Choroid plexus epithelial cell (primary cell): ENCODE results near the gene POLR1D.

Experiments
- DNase-seq: peaks from one replicate; pipeline ENCODE4 v3.0.0-alpha.2; 2010; ENCODE audit warnings: low read depth
- H3K4me3 ChIP-seq: 2 replicates; pipeline ENCODE4 v1.5.1; 2011; ENCODE audit warnings: low read depth, mild to moderate bottlenecking, control low read depth, low read length, moderate library complexity
- TF ChIP-seq, protein P1 (sequence below): conservative IDR thresholded peaks from 2 replicates; pipeline ENCODE4 v1.5.1; 2011; ENCODE audit warnings: low read depth, mild to moderate bottlenecking, control low read depth, inconsistent platforms, low read length, moderate library complexity

Gene POLR1D

DNA sequence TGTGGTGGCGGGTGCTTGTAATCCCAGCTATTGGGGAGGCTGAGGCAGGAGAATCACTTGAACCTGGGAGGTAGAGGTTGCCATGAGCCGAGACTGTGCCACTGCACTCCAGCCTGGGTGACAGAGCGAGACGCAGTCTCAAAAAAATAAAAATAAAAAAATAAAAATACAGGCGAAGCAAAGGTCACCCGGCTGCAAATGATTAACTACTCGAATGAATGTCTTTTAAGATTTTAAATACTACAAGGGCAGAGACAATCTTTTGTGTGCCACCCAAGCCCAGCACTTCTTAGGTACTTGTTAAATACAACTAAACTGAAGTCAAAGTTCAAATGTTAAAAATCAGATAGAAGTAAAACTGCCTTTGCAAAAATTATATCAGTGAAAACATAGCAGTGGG, 8.1 kb upstream of the POLR1D start:
- no peak overlapping the region for H3K4me3 ChIP-seq
- no peak for DNase-seq

DNA sequence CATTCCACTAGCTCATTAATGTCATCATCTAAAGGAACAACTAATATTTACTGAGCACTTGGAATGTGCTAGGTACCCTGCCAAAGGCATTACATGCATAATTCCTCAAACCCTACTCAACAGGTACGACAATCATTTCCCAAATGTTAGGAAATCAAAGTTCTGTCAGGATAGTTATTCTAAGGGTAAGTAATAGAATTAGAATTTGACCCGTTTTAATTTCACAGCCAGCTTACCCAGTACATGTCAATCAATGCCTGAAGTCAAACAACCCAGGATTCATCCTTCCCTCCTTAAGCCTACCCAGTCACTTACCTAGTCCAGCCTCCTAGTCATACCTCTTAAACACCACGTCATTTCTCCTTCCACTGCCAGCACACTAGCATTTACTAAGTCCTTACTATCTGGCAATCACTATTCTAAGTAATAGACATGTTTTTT, 3.8 kb upstream of the POLR1D start:
- DNase-seq: no peak
- no peak overlapping the region for H3K4me3 ChIP-seq
- TF ChIP-seq, protein P1, sequence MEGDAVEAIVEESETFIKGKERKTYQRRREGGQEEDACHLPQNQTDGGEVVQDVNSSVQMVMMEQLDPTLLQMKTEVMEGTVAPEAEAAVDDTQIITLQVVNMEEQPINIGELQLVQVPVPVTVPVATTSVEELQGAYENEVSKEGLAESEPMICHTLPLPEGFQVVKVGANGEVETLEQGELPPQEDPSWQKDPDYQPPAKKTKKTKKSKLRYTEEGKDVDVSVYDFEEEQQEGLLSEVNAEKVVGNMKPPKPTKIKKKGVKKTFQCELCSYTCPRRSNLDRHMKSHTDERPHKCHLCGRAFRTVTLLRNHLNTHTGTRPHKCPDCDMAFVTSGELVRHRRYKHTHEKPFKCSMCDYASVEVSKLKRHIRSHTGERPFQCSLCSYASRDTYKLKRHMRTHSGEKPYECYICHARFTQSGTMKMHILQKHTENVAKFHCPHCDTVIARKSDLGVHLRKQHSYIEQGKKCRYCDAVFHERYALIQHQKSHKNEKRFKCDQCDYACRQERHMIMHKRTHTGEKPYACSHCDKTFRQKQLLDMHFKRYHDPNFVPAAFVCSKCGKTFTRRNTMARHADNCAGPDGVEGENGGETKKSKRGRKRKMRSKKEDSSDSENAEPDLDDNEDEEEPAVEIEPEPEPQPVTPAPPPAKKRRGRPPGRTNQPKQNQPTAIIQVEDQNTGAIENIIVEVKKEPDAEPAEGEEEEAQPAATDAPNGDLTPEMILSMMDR: no peak

More for the DNA sequence above, 8.1 kb upstream of the POLR1D start:
- TF ChIP-seq, protein P1: no peak

DNA sequence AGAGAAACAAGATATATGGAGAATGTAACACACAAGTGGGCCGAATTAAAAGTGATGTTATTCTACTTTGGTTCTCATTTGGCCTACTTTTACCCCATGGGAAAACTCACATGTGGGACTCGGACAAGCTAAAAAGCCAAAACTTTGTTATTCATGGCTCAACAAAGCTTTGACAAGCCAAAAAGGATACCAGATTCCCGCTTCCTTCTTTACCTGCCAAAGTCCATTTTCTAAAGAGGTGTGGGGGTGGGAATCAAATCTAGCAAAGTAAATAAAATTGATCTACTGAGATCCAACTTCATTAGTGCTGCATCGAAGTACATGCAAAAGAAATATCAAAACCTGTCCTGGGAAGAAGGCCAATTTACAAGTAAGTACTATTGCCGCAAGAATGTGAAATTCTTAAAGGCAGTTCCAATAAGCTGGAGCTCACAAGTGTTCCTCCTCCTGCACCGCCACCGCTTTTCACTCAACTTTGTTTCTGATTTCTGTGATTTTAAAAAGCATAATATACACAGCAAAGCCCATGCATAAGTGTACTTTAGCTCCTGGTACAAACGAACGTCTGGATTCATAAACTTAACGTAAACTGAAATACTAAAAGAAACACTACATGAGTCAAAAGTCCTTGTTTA, 2.5 kb upstream of the POLR1D start:
- TF ChIP-seq, protein P1: no peak
- DNase-seq: peak; percentile 76
- H3K4me3 ChIP-seq: peak overlapping the region; percentile 91

DNA sequence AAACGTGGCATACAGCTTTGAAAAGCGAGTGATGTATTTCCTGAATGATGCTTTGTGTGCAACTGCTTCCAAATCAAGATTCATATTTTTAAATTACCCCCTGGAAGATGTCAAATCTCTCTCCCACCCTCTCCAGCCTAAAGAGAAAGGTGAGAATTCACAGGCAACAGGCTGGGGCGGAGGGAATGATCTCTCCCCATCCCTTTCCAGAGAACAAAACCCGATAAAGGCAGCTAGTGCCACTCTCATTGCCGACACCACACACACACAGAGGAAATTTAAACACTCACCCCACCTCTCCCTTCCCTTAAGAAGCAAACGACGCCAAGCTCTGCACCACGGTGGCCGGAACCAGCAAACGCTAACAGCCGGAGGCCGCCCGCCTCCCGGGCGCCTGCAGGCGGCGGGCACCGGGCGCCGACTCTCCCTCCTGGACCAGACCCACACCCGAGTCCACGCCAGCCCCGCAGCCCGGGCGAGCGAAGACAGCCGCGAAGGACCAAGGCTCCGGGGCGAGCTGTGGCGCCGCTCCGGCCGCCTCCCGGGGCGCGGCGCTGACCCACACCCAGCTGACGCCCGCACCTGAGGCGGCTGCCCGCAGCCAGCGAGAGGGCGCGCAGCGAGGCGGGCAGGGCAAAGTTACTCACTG, 1.8 kb upstream of the POLR1D start:
- peak overlapping the region; percentile 91 for H3K4me3 ChIP-seq
- TF ChIP-seq, protein P1: no peak
- peak; percentile 39 for DNase-seq

DNA sequence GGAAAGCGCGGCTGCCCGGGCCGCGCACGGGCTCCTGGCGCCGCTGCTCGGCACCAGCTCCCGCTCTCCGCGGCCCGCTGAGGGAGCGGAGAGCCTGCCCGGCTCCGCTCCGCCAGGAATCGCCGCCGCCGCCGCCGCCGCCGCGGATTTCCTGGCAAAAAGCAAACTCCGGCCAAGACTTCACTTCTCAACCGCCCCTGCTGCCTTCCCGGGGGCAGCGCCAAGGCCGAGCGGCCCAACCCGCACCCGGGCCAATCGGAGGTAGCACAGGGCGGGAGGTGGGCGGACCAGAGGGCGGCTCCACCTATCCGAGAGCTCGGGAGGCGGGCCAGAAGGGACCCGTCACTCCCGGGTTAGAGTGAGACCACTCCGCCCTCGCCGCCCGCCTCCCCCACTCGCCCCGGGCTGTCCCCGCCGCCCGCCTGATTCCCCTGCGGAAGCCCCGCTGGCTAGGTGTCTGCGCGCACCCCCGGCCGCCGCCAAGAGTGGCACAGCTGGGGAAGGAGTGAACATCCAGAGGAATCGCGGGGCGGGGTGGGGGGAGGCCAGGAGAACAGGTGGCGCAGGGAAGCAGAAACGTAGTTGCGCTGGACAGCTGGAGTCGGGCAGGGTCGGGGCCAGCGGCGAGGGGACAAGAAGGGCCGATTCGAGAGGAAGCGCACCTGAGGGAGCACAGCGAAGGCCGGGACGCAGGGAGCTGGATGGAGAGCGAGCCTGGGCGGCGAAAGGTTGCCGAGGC, 1.1 kb upstream of the POLR1D start, which contains the start of gene LNX2:
Gene LNX2, minus strand, starts transcription at position 153 of the 739 bp plus-strand sequence. CDS start 38,826 bp downstream, outside the sequence.
- DNase-seq: peak; percentile 98
- TF ChIP-seq, protein P1: no peak

DNA sequence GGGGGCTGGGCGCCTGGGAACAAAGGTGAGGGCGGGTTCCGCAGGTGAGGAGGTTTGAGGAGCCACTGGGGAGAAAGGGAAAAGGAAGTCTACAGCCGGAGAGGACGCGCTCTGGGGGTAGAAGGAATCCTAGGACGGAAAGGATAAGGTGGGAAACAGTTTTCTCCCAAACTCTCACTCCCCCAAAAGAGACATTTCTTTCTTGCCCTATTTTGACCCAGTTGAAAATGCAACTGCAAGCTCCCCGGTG, 651 bp upstream of the POLR1D start:
- no peak for DNase-seq
- H3K4me3 ChIP-seq: peak overlapping the region; percentile 91
- TF ChIP-seq, protein P1: no peak

More for the DNA sequence above, 1.1 kb upstream of the POLR1D start, which contains the start of gene LNX2:
- peak within 1 kb of the TSS; percentile 91 for H3K4me3 ChIP-seq
